HFFc6 (cell line): Measurements from ENCODE around the gene MRPL34. TPM values are rescaled to one million over a fixed set of nuclear protein-coding genes. Genes with fewer than 3 reads are reported as not detected.

ENCODE experiments used
- DNase-seq: peaks from one replicate; pipeline ENCODE4 v3.0.0-alpha.2; 2018
- H3K27ac Mint-ChIP-seq: 2 replicates; pipeline ENCODE4 v1.8.0; 2020; ENCODE audit warnings: mild to moderate bottlenecking, mixed read lengths
- H3K27me3 Mint-ChIP-seq: 2 replicates; pipeline ENCODE4 v1.8.0; 2021; ENCODE audit warnings: mild to moderate bottlenecking, moderate library complexity, mixed read lengths; ENCODE audit not compliant: insufficient read depth
- H3K36me3 Mint-ChIP-seq: 2 replicates; pipeline ENCODE4 v1.8.0; 2021; ENCODE audit warnings: low read depth, mixed read lengths
- H3K4me1 Mint-ChIP-seq: 2 replicates; pipeline ENCODE4 v1.8.0; 2020; ENCODE audit warnings: low read depth, mixed read lengths
- H3K4me3 Mint-ChIP-seq: 2 replicates; pipeline ENCODE4 v1.8.0; 2020; ENCODE audit warnings: mild to moderate bottlenecking, moderate library complexity, mixed read lengths
- H3K9me3 Mint-ChIP-seq: 2 replicates; pipeline ENCODE4 v1.8.0; 2020; ENCODE audit warnings: mild to moderate bottlenecking, mixed read lengths
- total RNA-seq, 6 experiments: library from RNA; stranded (reverse); fragmentation: NEBNext Ultra II Directional; extraction: Animal tissue kit (Norgen Biotek cat#: 25700); gene quantifications; 2 replicates in 1 of 6; 3 replicates in 5 of 6; pipeline ENCODE4 v1.2.3, GENCODE V29; 2021
- TF ChIP-seq, protein P1 (sequence below): fragments of 200-600 bp; sonication (generic); IDR thresholded peaks from 2 replicates; pipeline ENCODE4 v1.5.0; 2021; ENCODE audit warnings: antibody characterized with exemption, mild to moderate bottlenecking

The MRPL34 gene
- total RNA-seq, 6 experiments from 2014 or later, result 43.1 to 56.7 (median 50.4) TPM

DNA sequence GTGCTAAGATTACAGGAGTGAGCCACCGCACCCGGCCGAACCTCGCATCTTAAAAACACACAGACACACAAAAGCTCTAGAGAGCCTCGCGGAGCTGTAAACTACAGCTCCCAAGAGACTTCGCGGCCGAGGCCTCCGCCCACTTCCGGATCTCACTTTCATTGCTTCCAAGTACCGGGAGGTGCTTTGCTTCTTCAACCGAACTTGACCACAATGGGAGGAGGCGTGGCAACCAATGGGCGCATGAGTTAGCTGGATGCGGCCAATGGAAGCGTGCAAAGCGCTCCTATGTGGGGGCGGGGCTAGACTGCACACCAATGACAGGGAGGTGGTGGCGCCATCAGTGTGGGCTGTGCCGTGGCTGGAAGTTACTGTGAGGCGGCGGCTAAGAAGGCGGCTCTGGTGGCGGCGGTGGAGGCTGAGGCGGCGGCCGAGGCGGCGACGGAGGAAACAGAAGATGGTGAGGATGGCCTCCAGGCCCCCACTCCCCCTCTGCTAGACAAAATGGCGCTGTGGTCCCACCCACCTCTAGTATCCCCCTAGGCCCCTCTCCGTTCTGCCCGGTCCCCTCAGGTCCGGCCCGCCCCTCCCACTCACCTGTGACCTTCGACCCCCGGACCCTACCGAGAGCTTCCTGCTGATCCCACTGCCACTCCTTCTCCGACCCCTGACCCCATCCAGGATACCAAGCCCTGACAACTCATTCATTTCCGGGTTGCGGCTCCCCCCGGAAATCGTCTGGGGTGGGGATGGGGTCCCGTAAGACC, 3.7 kb downstream of the MRPL34 start, which contains the start of gene DDA1:
TSS of gene DDA1 (plus strand) at position 366 of the 767 bp plus-strand sequence. CDS start at position 458, 92 bp downstream.
- no peaks in the 10 kb centered on the region for H3K9me3 Mint-ChIP-seq
- H3K27ac Mint-ChIP-seq, result peak within 1 kb of the TSS; percentile 88
- H3K27me3 Mint-ChIP-seq, result no peaks in the 10 kb centered on the region; the same call in 1 of the 2 replicates
- peak within 1 kb of the TSS; percentile 90 for H3K4me3 Mint-ChIP-seq
- DNase-seq, result peak; percentile 100
- TF ChIP-seq, protein P1, sequence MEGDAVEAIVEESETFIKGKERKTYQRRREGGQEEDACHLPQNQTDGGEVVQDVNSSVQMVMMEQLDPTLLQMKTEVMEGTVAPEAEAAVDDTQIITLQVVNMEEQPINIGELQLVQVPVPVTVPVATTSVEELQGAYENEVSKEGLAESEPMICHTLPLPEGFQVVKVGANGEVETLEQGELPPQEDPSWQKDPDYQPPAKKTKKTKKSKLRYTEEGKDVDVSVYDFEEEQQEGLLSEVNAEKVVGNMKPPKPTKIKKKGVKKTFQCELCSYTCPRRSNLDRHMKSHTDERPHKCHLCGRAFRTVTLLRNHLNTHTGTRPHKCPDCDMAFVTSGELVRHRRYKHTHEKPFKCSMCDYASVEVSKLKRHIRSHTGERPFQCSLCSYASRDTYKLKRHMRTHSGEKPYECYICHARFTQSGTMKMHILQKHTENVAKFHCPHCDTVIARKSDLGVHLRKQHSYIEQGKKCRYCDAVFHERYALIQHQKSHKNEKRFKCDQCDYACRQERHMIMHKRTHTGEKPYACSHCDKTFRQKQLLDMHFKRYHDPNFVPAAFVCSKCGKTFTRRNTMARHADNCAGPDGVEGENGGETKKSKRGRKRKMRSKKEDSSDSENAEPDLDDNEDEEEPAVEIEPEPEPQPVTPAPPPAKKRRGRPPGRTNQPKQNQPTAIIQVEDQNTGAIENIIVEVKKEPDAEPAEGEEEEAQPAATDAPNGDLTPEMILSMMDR, result no peak
- peaks cover 46% of the 10 kb centered on the region for H3K4me1 Mint-ChIP-seq
- peaks cover 11% of the 10 kb centered on the region for H3K36me3 Mint-ChIP-seq

GRCh38 chr19:17309965-17310461, 4.3 kb downstream of the MRPL34 start:
- Mint-ChIP-seq H3K4me1 (peaks cover 40% of the 10 kb centered on the region), H3K27ac (peak overlapping the region; percentile 88), H3K4me3 (peak overlapping the region; percentile 90), H3K36me3 (peaks cover 11% of the 10 kb centered on the region), H3K27me3 (no peaks in the 10 kb centered on the region; the same call in 1 of the 2 replicates), H3K9me3 (no peaks in the 10 kb centered on the region)
- TF ChIP-seq, protein P1, result no peak
- DNase-seq, result no peak

- peaks cover 32% of the 10 kb centered on the region for H3K4me1 Mint-ChIP-seq
- H3K36me3 Mint-ChIP-seq, result peaks cover 20% of the 10 kb centered on the region
- H3K4me3 Mint-ChIP-seq, result peak overlapping the region; percentile 79
- H3K27me3 Mint-ChIP-seq, result no peaks in the 10 kb centered on the region; the same call in 1 of the 2 replicates
- no peaks in the 10 kb centered on the region for H3K9me3 Mint-ChIP-seq
- TF ChIP-seq, protein P1, result no peak
- peak overlapping the region; percentile 86 for H3K27ac Mint-ChIP-seq
- peak; percentile 62 for DNase-seq
These were observed 6.0 kb downstream of the MRPL34 start for GRCh38 chr19:17311455-17312188.

DNA sequence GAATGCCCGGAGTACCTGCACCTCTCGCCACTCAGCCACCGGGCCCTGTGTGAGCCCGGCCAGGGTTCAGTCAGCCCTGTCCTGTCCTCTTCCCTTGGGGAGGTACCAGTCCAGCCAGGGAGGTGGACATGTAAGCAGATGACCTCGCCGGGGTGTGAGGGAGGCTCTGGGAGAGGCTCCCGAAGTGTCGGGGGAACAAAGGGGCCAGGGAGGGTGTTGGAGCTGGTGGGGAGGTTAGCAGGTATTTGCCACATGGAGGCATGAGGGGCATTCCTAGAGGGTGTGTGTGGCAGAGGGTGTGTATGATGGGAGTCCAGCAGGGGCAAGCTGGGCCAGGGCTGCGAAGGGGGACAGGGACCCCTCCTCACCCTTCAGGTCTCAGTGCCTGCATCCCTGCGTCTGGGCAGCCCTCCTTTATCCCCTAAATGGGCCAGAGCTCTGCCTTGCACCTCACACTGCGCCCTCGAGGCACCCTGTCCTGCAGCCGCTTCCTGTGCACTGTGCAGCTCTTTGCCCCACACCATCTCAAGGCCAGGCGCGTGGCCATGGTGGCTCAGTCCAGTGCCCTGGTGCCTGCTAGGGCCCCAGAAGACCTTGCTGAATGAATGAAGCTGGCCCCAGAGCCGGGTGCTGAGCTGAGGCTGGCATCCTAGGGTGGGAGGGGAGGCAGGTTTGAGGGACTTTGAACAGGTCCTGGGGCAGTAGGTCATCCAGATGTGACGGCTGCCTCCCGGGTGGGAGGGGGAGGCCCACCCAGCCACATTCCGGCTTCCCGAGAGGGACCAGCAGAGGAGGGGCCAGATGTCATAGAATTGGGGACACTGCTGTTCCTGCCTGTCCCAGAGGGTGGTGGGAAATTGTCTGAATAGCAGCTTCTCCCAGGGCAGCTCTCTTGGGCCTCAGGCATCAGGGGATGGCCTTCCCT, 6.8 kb downstream of the MRPL34 start:
- Mint-ChIP-seq H3K4me3 (peak overlapping the region; percentile 79), H3K27ac (peak overlapping the region; percentile 86)
- TF ChIP-seq, protein P1, result no peak

More for the DNA sequence above, 6.8 kb downstream of the MRPL34 start:
- Mint-ChIP-seq H3K36me3 (peaks cover 20% of the 10 kb centered on the region), H3K27me3 (no peaks in the 10 kb centered on the region), H3K4me1 (peaks cover 30% of the 10 kb centered on the region), H3K9me3 (no peaks in the 10 kb centered on the region)
- no peak for DNase-seq
